WI38 (cell line): ENCODE results near the gene ADARB1.
A peak's percentile ranks its signal among the peaks of the same experiment; 100 is the strongest.
"Not testable (repeated sequence)": the region's sequence is repeated elsewhere in the genome, so short reads cannot be mapped to it uniquely, and the experiment has no call there.

Experiments
- H3K4me3 ChIP-seq: 2 replicates; pipeline ENCODE4 v1.5.1; 2011; ENCODE audit warnings: low read depth, mild to moderate bottlenecking, control low read depth, low read length
- CTCF ChIP-seq: IDR thresholded peaks from 2 replicates; pipeline ENCODE4 v1.5.1; 2012; ENCODE audit warnings: low read depth, mild to moderate bottlenecking, control low read depth, low read length

Gene ADARB1

GRCh38 chr21:45127937-45128336 lies 53.6 kb downstream of the ADARB1 start:
- no peak for TF ChIP-seq CTCF
- no peak overlapping the region for H3K4me3 ChIP-seq

- no peak overlapping the region for H3K4me3 ChIP-seq
- peak; percentile 79 for TF ChIP-seq CTCF
Measured at GRCh38 chr21:45128613-45129188, 54.3 kb downstream of the ADARB1 start.

- no peak for TF ChIP-seq CTCF
- no peak overlapping the region for H3K4me3 ChIP-seq
Measured at GRCh38 chr21:45129189-45129923, 55.0 kb downstream of the ADARB1 start.

- TF ChIP-seq CTCF, result no peak
- H3K4me3 ChIP-seq, result peak overlapping the region; percentile 45
Measured at GRCh38 chr21:45130324-45130774, 56.0 kb downstream of the ADARB1 start.

GRCh38 chr21:45131537-45131999 lies 57.2 kb downstream of the ADARB1 start:
- no peak for TF ChIP-seq CTCF

GRCh38 chr21:45132841-45133573 lies 58.6 kb downstream of the ADARB1 start:
- no peak overlapping the region for H3K4me3 ChIP-seq
- no peak for TF ChIP-seq CTCF

More at GRCh38 chr21:45131537-45131999, 57.2 kb downstream of the ADARB1 start:
- no peak overlapping the region for H3K4me3 ChIP-seq

GRCh38 chr21:45133574-45134278 lies 59.3 kb downstream of the ADARB1 start:
- not testable (repeated sequence) for H3K4me3 ChIP-seq
